Bronchial epithelial cell (primary cell): Measurements from ENCODE around the gene YPEL4. TPM values are rescaled to one million over a fixed set of nuclear protein-coding genes. Genes with fewer than 3 reads are reported as not detected.

Experiments
- DNase-seq: peaks from one replicate; pipeline ENCODE4 v3.0.0-alpha.2; 2010; ENCODE audit warnings: low read depth
- FAIRE-seq: peaks from 2 replicates; lab custom pipeline; 2011; peaks lifted over from hg19 to GRCh38; lab: Jason Lieb, UNC
- H3K27me3 ChIP-seq: 2 replicates; pipeline ENCODE4 v1.5.1; 2011; ENCODE audit warnings: low read length; ENCODE audit not compliant: control insufficient read depth, insufficient read depth
- H3K36me3 ChIP-seq: 2 replicates; pipeline ENCODE4 v1.5.1; 2011; ENCODE audit warnings: low read length; ENCODE audit not compliant: control insufficient read depth, insufficient read depth
- H3K4me3 ChIP-seq: 2 replicates; pipeline ENCODE4 v1.5.1; 2011; ENCODE audit warnings: mild to moderate bottlenecking, low read depth, low read length, control low read depth
- CTCF ChIP-seq: IDR thresholded peaks from 2 replicates; pipeline ENCODE4 v1.5.1; 2011; ENCODE audit warnings: mild to moderate bottlenecking, moderate library complexity, low read length, control low read depth, inconsistent platforms; ENCODE audit not compliant: insufficient read depth, severe bottlenecking
- total RNA-seq: library from RNA; depleted of rRNA; stranded (reverse); fragments of >200 nt; gene quantifications from 2 replicates; pipeline ENCODE4 v1.2.1, GENCODE V29; 2014

Gene YPEL4
- total RNA-seq, 1 donor from 2014 or later, result 0.26 TPM

GRCh38 chr11:57639321-57640067, 10.2 kb downstream of the YPEL4 start:
- no peak for FAIRE-seq
- H3K36me3 ChIP-seq, result no peaks in the 10 kb centered on the region
- DNase-seq, result no peak
- H3K4me3 ChIP-seq, result peak overlapping the region; percentile 77
- no peaks in the 10 kb centered on the region for H3K27me3 ChIP-seq
- TF ChIP-seq CTCF, result no peak

- Histone ChIP-seq H3K36me3 (no peaks in the 10 kb centered on the region), H3K4me3 (peak overlapping the region; percentile 77), H3K27me3 (no peaks in the 10 kb centered on the region)
- DNase-seq, result no peak
- no peak for FAIRE-seq
- no peak for TF ChIP-seq CTCF
Measured at GRCh38 chr11:57638811-57639320, 10.8 kb downstream of the YPEL4 start.

- Histone ChIP-seq H3K36me3 (no peaks in the 10 kb centered on the region), H3K27me3 (no peaks in the 10 kb centered on the region), H3K4me3 (peak overlapping the region; percentile 77)
- TF ChIP-seq CTCF, result no peak
- FAIRE-seq (no peak), DNase-seq (peak; percentile 77)
Measured at GRCh38 chr11:57638005-57638781, 11.5 kb downstream of the YPEL4 start.

- no peak for FAIRE-seq
- no peak for DNase-seq
- no peak for TF ChIP-seq CTCF
- peak overlapping the region; percentile 77 for H3K4me3 ChIP-seq
- H3K36me3 ChIP-seq, result no peaks in the 10 kb centered on the region
- H3K27me3 ChIP-seq, result no peaks in the 10 kb centered on the region
Measured at GRCh38 chr11:57637626-57638004, 12.1 kb downstream of the YPEL4 start.

GRCh38 chr11:57635246-57635645, 14.5 kb downstream of the YPEL4 start:
- DNase-seq (no peak), FAIRE-seq (no peak)
- H3K36me3 ChIP-seq, result no peaks in the 10 kb centered on the region
- no peaks in the 10 kb centered on the region for H3K27me3 ChIP-seq
- TF ChIP-seq CTCF, result no peak
- no peak overlapping the region for H3K4me3 ChIP-seq
